CD4-positive, alpha-beta memory T cell (primary cell): ENCODE results near the gene ORM1. TPM values are rescaled to one million over a fixed set of nuclear protein-coding genes. Genes with fewer than 3 reads are reported as not detected.

ENCODE experiments used
- CTCF ChIA-PET: fragments of 350-600 bp; sonication (Branson Sonifier 250); formaldehyde crosslinking; loops from one replicate; lab custom pipeline; 2021; ENCODE audit warnings: inconsistent platforms; ENCODE audit not compliant: partially characterized antibody; lab: Charles Lee
- POLR2A ChIA-PET: fragments of 350-600 bp; sonication (Branson Sonifier 250); formaldehyde crosslinking; loops from one replicate; lab custom pipeline; 2021; ENCODE audit not compliant: partially characterized antibody; lab: Charles Lee
- DNase-seq, 5 donors: peaks; one replicate each; pipeline versions ENCODE4 v3.0.0 to v3.0.0-alpha.2; 2020 to 2022; ENCODE audit warnings: mixed read lengths in 1 of 5
- H3K27ac ChIP-seq: one replicate; pipeline ENCODE4 v1.7.0; 2013; ENCODE audit warnings: low read depth, low read length
- H3K27me3 ChIP-seq: 2 replicates; pipeline ENCODE4 v1.7.0; 2013; ENCODE audit warnings: mild to moderate bottlenecking, low read length, moderate library complexity; ENCODE audit not compliant: insufficient read depth
- H3K36me3 ChIP-seq: 2 replicates; pipeline ENCODE4 v1.7.0; 2013; ENCODE audit warnings: mild to moderate bottlenecking, low read length, moderate library complexity; ENCODE audit not compliant: insufficient read depth
- H3K4me1 ChIP-seq: 2 replicates; pipeline ENCODE4 v1.7.0; 2013; ENCODE audit warnings: mild to moderate bottlenecking, low read length, moderate library complexity; ENCODE audit not compliant: insufficient read depth
- H3K4me3 ChIP-seq, 2 donors: one replicate each; pipeline ENCODE4 v1.7.0; 2013; ENCODE audit warnings: low read length in 2 of 2, mild to moderate bottlenecking in 1 of 2
- H3K9me3 ChIP-seq, 2 donors: one replicate each; pipeline ENCODE4 v1.7.0; 2013; ENCODE audit warnings: low read length in 2 of 2, control low read depth in 1 of 2; ENCODE audit not compliant: control insufficient read depth in 1 of 2
- H3K27ac Mint-ChIP-seq, 7 donors: one replicate each; pipeline ENCODE4 v1.8.0; 2020 to 2021; ENCODE audit warnings: mixed read lengths in 7 of 7, mild to moderate bottlenecking in 6 of 7, inconsistent platforms in 3 of 7, moderate library complexity in 3 of 7
- H3K27me3 Mint-ChIP-seq, 2 donors: one replicate each; pipeline ENCODE4 v1.8.0; 2020 to 2021; ENCODE audit warnings: mixed read lengths in 2 of 2
- H3K36me3 Mint-ChIP-seq, 2 donors: one replicate each; pipeline ENCODE4 v1.8.0; 2020 to 2021; ENCODE audit warnings: mixed read lengths in 2 of 2, inconsistent platforms in 1 of 2, mild to moderate bottlenecking in 1 of 2
- H3K4me1 Mint-ChIP-seq, 4 donors: one replicate each; pipeline ENCODE4 v1.8.0; 2020 to 2021; ENCODE audit warnings: mixed read lengths in 4 of 4, mild to moderate bottlenecking in 1 of 4
- H3K4me3 Mint-ChIP-seq, 8 donors: one replicate each; pipeline ENCODE4 v1.8.0; 2020 to 2021; ENCODE audit warnings: mixed read lengths in 8 of 8, mild to moderate bottlenecking in 7 of 8, moderate library complexity in 6 of 8, inconsistent platforms in 3 of 8
- H3K9me3 Mint-ChIP-seq, 8 donors: one replicate each; pipeline ENCODE4 v1.8.0; 2020 to 2021; ENCODE audit warnings: mixed read lengths in 8 of 8, mild to moderate bottlenecking in 5 of 8, inconsistent platforms in 3 of 8, moderate library complexity in 1 of 8
- intact Hi-C: fragments of 100-400 bp; cut with micrococcal nuclease; formaldehyde crosslinking; loops from one replicate; pipeline ENCODE4 v1.15.1; 2023
- polyA plus RNA-seq, 2 donors: library from polyadenylated mRNA; unstranded; fragments of 300-500 nt; fragmentation: Illumina TruSeq; gene quantifications; one replicate each; pipeline ENCODE4 v1.2.3, GENCODE V29; 2021
- total RNA-seq, 2 experiments: library from RNA; stranded (reverse); gene quantifications; one replicate each; pipeline ENCODE4 v1.2.3, GENCODE V29; 2021

Gene ORM1
- total and polyA plus RNA-seq, 4 experiments from 2014 or later, result not detected

DNA sequence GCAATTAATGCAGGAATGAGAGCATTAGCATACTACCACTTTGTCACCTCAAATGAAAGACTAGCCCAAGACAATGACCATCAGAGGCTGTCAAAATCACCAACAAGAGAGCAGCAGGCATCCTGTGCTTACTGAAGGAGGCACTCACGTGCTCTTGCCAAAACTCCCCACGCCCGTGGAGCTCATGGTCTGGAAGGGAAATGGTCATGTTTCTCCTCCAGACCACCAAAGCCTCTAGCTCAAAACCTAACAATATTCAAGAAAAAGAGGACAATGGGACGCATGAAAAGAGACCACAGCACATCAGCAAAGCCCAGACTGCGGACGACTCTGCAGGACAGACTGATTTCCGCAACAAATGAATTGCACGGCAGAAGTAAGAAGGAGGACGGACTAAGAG is 52.0 kb downstream of the ORM1 start:
- intact Hi-C loops, result no loop called here
- peak overlapping the region; percentile 78 to 99 (median 96) for H3K27ac Mint-ChIP-seq
- H3K27me3 ChIP-seq, result no peaks in the 10 kb centered on the region
- peaks cover 97% of the 10 kb centered on the region for H3K4me1 ChIP-seq
- peak overlapping the region; percentile 1 to 81 (median 64) for H3K4me3 Mint-ChIP-seq
- no peaks in the 10 kb centered on the region for H3K9me3 ChIP-seq
- ChIA-PET POLR2A (interaction anchor here (37.6 kb wide), 1 partner anchor 18 kb away, joined by 1614 read pairs; the partner anchor contains the start of gene AKNA), CTCF (interaction anchor here (0.9 to 4.9 kb wide), 4 partner anchors 10 to 31 kb away, joined by 3 to 85 read pairs (median 4); partner anchors contain the start of gene AKNA)
- no peak overlapping the region for H3K4me3 ChIP-seq
- H3K27me3 Mint-ChIP-seq, result no peaks in the 10 kb centered on the region
- H3K36me3 Mint-ChIP-seq, result peaks cover 71 to 81% of the 10 kb centered on the region in 2 donors
- peak overlapping the region; percentile 79 for H3K27ac ChIP-seq
- H3K9me3 Mint-ChIP-seq, result peaks cover 0 to 2% (median 0%) of the 10 kb centered on the region in 8 donors
- H3K4me1 Mint-ChIP-seq, result peaks cover 62 to 97% (median 82%) of the 10 kb centered on the region in 4 donors
- peaks cover 62% of the 10 kb centered on the region for H3K36me3 ChIP-seq
- no peak for DNase-seq

- peaks cover 0 to 2% (median 0%) of the 10 kb centered on the region in 8 donors for H3K9me3 Mint-ChIP-seq
- H3K27me3 ChIP-seq, result no peaks in the 10 kb centered on the region
- H3K4me3 ChIP-seq, result no peak overlapping the region
- peak overlapping the region; percentile 78 to 99 (median 96) for H3K27ac Mint-ChIP-seq
- H3K4me1 Mint-ChIP-seq, result peaks cover 65 to 96% (median 81%) of the 10 kb centered on the region in 4 donors
- peaks cover 65% of the 10 kb centered on the region for H3K36me3 ChIP-seq
- intact Hi-C loops, result no loop called here
- H3K36me3 Mint-ChIP-seq, result peaks cover 75 to 84% of the 10 kb centered on the region in 2 donors
- H3K27me3 Mint-ChIP-seq, result no peaks in the 10 kb centered on the region
- H3K9me3 ChIP-seq, result no peaks in the 10 kb centered on the region
- CTCF ChIA-PET, result interaction anchor here (0.9 to 4.9 kb wide), 4 partner anchors 9 to 30 kb away, joined by 3 to 85 read pairs (median 4); partner anchors contain the start of gene AKNA
- H3K4me3 Mint-ChIP-seq, result peak overlapping the region; percentile 1 to 81 (median 64)
- DNase-seq, result no peak
- POLR2A ChIA-PET, result interaction anchor here (1.1 to 37.6 kb wide), 5 partner anchors 9 to 31 kb away, joined by 3 to 1614 read pairs (median 25); partner anchors contain the start of gene AKNA
- H3K4me1 ChIP-seq, result peaks cover 97% of the 10 kb centered on the region
- H3K27ac ChIP-seq, result peak overlapping the region; percentile 79
Measured at GRCh38 chr9:114375386-114376175, 52.7 kb downstream of the ORM1 start.

Other genes starting within 250 kb of the ORM1 start
- gene AMBP, start 244.8 kb upstream of the ORM1 start, total RNA-seq, result not detected
- not detected for gene AMBP, start 244.8 kb upstream of the ORM1 start, polyA plus RNA-seq
- gene KIF12, start 223.8 kb upstream of the ORM1 start, total RNA-seq, result not detected
- gene KIF12, start 223.8 kb upstream of the ORM1 start, polyA plus RNA-seq, result not detected
- gene COL27A1, start 167.6 kb upstream of the ORM1 start, total RNA-seq, result 1 to 10 TPM; 1.3 TPM
- gene COL27A1, start 167.6 kb upstream of the ORM1 start, polyA plus RNA-seq, result not detected
- not detected for gene ORM2, start 6.8 kb downstream of the ORM1 start, total RNA-seq
- not detected for gene ORM2, start 6.8 kb downstream of the ORM1 start, polyA plus RNA-seq
- gene AKNA, start 64.9 kb downstream of the ORM1 start, total RNA-seq, result 100 to 1,000 TPM; 374 to 375 TPM
- 10 to 100 TPM in 1 of 2 donors, 1 to 10 TPM in 1; 1.9 to 35.6 TPM for gene AKNA, start 64.9 kb downstream of the ORM1 start, polyA plus RNA-seq
- gene WHRN, start 182.4 kb downstream of the ORM1 start, total RNA-seq, result 10 to 100 TPM in 1 of 2 experiments, 1 to 10 TPM in 1; 8.4 to 10.1 TPM
- 1 to 10 TPM in 1 of 2 donors, under 1 TPM in 1; 0.24 to 1.5 TPM for gene WHRN, start 182.4 kb downstream of the ORM1 start, polyA plus RNA-seq